HL-60/S4 (cell line): ENCODE measurements around the gene B4GALT6.

Experiments used
- in situ Hi-C: fragments of 300-500 bp; cut with MboI; formaldehyde crosslinking; loops from 2 replicates; pipeline ENCODE4 v1.14.3; 2022; ENCODE audit warnings: low sequenced_read_pairs

Gene B4GALT6

DNA sequence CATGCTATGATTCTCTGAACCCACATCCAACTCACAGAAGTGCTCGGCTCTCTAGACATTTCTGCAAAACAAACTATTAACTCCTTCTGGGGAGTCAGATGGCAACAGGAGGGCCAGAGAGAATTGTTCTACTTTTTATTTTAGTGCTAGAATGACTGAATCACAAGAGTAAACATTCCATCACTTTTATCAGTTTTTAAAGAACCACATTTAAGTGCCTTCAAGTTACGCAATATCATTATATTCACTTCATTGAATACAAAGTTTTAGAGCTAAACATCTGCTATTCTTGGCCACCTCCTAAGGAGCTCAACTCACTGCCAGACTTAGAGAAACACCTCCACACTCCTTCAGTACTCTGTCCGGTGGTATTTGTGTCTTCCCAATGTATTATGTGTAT, 22.4 kb downstream of the B4GALT6 start:
- in situ Hi-C loops: no loop called here

DNA sequence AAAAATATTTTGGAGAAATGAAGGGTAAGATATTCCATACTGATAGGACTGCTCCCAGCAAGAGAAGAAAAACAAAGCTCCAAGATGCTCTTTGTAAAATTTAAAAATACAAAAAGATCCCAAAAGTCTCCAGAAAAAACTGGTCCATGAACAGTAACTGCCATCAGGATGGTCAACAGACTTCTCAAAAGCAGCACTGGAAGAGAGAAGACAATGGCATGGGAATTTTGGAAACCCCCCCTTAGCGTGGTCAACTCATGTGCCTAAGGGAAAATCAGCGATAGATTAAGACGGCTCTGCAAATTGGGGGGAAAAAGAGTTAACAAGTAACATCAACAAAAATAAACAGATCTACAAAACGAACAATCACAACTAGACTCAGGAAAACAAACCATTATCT, 23.6 kb downstream of the B4GALT6 start:
- in situ Hi-C loops: no loop called here

DNA sequence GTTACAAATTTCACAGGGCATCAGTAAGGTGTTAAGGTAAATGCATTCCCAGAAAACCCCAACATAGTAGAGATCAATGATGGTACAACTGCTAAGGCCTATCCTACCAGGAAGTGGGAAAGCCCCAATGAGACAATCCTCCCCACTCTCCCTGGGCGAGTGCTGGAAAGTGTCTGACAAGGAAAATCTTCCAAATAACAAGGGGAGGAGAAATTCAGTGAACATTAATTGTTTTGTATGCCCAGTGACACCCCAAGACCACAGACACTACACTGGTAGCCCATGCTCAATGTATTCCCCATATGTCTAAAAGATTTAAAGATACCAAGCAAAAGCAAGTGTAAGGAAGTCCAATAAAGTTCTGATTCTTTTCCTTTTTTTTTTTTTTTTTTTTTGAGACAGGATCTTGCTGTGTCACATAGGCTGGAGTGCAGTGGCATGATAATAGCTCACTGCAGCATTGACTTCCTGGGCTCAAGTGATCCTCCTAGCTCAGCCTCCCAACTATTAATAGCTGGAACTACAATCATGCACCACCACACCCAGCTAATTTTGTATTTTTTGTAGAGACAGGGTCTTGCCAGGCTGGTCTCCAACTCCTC, 24.7 kb downstream of the B4GALT6 start:
- in situ Hi-C loops: no loop called here

DNA sequence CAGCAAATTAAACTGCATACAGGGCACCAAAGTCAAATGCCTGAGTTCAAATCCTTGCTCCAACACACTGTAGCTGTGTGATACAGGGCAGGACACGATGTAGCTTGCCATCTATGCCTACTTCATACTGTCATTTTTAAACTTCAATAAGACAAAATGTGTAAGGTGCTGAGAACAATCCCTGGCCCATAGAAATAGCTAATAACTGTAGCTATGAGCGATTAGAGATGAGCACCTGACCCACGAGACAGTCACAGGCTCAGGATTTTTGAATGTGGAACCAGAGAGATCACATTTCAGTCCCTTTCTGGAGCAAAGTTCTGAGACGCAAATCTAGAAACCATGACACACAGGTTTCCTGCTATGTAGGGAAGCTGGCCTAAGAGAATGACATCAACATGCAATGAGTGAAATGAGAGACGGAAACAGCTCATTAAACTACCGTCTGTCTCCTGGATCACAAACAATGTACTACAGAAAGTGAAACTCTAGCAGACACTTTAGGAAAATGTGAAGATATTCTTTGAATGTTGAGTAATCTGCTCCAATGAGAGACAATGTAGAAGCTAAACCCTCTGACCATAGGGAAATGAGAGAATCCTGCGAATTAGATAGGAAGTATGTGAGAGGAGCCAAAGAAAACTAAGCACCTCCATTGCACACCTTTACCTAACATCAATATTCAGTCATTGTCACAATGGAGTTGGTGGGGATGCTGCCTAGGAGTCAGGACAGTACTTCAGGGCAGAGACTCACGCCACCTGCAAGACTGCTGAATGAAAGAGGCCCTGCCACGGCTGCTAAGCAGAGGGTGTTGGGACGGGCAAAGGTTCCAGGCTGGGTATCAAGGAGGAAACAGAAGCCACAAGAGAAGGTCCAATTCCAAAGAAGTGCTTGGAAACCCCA, 25.5 kb downstream of the B4GALT6 start:
- in situ Hi-C loops: no loop called here

DNA sequence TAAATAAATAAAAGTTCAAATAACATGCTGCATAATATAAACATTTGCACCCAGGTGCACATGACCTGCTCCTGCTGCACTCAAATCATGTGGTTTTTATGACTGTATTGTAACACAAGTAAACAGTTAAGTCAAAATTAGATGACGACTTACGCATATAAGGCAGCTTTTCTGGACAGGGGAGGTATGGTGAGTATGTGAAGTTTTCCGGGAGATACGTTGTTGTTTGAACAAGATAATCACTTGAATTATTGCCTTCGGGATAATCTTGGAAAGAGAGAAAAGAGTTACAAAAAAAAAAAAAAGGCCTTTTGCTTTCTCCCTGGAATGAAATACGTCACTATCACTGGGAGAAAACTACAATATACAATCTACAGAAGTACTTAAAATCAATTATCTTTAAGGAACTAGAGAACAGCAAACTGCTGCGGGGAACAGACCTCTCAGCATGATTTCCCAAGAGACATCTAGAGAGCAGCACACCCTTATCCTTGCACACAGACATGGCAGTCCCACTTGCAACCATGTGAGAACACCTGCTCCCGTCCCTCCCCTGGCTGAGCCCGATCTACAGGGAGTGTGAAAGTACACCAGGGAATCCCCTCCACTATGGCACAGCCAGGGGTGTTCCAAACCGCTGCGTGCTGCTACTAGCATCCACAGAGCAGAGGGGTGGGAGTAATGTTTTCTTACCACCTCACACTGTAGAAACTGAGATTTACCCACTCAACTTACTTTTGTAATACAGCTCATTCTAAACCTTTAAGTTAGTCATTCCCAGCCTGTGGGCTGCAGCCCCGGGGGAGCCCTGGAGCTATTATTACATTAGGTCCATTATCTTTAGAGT, 26.3 kb downstream of the B4GALT6 start:
- in situ Hi-C loops: no loop called here

DNA sequence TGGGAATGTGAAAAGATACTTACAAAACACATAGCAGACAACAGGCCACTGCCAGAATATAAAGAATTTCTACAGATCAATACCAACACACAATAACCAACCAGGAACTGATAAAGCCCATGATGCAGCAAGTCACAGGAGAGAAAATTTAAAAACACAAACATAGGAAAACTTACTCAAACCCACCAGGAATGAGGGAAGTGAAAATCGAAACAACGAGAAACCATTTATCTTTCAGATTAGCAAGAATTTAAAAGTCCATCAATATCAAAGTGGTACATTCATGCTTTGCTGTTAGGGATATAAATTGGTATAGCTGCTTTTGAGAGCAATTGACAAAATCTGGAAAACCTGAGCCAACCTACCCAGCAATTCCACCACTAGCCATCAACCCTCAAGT, 27.6 kb downstream of the B4GALT6 start:
- in situ Hi-C loops: no loop called here

DNA sequence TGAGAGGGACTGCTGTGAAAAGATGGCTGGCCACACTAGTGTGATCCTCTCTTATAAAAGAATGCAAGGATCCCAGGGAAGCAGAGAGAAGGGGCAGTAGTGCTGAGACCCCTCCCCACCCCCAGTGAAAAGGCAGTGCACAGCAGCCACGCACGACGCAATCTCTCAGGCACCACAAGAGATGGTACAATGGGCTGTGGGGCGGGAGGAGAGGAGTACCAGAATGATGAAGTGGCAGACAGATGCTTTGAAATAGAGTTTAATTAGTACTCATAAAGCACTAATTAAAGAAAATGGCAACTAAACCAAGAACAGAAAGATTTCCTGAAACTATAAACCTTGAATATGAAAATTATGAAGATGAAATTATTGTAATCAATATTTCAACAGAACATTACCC, 29.0 kb downstream of the B4GALT6 start:
- in situ Hi-C loops: no loop called here

DNA sequence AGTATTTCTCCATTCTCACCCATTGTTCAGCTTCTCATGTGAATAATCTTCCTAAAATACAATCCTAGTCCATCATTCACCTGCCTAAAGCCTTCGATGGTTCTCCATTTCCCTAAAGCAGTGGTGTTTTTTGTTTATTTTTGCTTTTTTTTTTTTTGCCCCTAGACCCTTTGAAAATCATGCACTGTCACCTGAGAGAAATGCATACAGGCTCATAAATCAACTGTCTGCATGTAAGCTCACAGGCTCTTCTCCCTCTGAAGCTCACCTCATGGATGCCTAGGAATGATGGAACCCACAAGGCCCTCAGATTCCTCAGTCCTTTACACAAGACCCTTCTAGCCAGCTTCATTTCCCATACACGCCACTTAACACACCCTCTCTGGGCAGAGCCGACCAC, 31.5 kb downstream of the B4GALT6 start:
- in situ Hi-C loops: no loop called here

DNA sequence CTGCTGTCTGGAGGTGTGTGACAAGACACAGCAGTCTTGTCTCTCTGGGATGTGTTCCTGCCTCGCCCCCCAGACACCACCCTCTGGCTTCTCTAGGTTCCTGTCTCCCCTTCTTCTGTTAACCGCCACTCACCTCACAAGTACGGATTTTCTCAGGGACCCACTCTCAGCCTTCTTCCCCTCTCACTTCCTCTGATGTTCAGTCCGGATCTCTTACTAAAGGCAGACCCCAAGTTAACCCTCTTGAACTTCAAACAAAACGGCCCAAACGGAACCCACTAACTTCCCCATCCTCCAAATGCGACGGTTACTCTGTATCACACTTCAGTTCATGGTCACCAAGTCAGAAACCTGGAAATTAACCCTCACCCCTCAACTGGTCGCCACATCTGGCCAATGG, 32.0 kb downstream of the B4GALT6 start:
- in situ Hi-C loops: no loop called here

DNA sequence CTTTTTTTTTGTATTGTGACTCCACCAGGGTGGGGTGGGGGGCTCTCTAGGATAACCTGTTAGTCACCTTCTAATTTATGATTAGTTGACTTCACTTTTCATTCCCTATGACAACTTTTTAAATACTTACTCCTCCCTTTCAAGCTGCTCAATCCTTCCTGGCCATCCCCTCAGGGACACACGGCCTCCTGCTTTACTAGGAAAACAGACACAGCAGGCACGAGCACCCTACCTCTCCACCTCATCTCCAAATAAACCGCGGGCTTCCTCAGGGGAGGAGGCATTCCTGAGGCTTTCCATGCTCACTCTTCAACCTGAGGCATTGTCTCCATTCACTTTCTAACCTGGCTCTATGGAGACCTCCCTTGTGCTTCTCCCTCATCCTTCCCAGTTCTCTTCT, 33.0 kb downstream of the B4GALT6 start:
- in situ Hi-C loops: no loop called here

DNA sequence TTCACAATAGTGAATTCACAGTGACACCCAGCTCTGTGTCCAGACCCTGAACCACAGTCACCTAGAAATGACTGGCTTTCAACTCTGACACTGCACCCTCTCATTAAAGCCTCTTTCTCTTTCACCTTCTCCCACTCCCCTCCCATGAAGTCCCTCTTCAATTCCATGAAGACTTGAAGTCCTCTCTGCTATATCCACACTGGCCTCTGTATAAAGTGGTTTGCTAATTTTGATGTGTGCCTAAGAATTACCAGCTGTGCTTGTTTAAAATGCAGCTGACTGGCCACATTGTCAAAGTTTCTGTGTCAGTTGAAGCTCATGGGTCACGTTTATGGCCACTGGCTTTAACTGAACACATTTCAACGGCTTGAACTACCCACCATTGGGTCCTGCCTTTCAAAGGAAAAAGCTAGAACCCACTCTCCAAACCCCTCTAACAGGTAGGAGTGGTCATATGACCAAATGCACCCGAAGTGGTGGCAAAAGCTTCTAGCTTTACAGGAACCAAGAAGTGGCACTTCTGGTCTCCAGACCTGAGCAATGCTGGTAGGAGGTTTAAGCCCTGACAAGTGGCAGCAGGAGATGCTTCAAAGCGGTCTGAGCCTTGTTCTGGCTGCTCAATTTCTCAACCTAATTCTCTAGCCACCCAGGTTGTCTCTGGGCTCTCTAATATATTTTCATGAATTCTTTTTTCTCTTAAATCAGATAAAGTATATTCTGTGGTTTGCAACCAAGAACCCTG, 34.2 kb downstream of the B4GALT6 start:
- in situ Hi-C loops: no loop called here

DNA sequence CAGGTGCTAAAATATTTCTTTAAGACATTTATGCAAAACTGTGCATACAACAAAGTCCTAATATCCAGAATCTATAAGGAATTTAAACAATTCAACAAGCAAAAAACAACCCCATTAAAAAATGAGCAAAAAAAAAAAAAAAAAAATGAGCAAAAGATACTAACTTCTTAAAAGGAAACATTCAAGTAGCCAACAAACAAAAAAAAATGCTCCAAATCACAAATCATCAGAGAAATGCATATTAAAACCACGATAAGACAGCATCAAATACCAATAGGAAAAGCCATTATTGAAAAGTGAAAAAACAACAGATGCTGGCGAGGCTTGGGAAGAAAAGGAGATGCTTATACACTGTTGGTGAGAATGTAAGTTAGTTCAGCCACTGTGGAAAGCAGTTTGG, 34.9 kb downstream of the B4GALT6 start:
- in situ Hi-C loops: no loop called here

DNA sequence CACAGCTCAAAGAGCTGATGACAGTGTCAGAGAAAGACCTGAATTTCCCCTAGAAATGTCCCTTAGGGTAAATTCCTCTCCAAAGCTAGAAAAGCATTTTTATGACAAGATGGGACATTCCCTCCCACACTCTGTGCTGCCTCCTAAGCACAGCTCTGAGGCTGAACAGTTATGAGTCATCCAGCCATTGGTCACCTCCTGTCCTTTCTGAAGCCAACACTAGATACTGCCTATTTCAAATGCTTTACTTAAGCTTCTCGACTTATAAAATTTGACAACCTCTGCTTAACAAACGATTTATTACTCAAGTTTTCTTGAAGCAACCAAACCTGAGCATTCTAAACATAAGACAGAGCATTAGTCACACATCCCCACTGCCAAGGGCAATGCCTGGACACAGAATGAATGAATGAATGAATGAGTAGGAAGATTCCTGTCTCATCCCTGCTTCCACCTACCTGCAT, 35.4 kb downstream of the B4GALT6 start:
- in situ Hi-C loops: no loop called here

DNA sequence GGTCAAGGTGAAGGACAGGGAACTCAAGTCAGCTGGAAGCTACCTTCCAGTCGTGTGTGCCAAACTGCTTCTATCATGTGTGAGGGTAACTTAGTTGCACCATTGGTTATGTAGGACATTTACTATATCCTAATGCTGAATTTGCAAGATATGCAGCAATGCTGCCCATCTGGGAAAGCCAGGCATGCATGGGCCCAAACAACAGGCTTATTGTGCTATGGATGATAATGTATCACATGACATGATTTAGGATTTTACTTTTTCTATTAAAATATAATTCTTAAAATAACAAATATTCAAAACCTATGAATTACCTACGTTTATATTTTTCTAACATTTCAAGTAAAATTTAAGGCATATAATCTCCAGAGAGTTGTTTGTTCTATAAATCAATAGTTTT, 35.9 kb downstream of the B4GALT6 start:
- in situ Hi-C loops: no loop called here

DNA sequence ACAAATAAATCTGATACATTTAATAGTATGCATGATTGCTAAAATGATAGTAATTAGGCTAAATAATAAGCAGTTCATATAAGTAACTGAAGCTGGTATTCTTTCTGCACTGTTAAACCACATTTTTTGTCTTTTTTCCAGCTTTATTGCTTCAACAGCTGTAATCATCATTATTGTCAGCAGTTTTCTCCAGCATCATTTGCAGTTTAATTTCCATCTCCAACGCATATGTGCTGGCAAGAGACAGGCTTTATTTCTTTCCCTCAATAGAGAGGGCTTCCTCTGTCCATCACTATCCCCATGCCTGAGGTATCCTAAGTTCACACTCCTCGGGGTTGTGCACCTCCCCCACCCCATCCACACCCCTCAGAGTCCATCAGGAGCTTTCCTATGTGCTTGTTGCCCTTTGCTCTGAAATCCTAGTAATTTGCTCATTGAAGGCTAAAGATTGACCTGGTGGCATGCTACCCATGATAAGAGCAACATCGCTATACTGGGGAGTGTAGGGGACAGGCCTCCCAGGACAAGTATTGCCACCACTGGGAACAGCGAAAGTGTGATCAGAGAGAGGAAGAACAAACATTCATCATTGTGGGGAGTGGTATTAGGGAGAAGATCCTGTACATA, 37.1 kb downstream of the B4GALT6 start:
- in situ Hi-C loops: no loop called here

DNA sequence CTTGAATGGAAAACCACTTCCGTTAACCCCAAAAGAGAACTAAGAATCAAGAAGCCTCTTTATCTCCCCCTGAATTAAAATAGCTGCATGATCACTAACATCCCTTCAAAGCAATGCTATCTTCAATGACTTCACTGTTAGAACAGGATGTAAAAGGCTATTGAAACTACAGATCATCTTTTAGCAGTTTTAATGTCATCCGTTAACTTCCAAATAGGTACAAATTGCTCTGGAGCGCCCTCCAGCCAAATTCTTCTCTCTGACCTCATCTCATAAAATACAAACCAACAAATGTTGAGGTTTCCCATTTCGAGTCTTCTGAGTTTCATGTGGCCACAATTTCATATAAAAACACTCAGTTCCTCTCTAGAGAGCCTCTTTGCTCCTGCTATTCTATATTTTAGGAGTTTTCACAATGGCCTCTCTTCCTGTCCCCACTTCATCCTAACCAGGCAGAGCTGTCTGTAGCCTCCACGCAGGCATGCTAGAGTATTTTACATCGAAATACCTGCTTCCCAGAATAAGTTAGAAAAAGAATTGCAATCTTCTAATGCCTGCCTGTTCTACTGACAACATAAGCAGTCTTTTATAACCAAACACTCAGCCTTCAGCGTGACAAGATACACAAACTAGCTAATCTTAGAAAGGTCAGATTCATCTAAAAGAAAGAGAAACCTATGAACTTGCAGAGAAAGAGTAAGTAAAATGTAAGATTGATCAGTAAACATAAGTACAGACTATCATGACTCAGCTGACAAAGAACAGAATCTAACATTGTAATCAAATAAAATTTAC, 37.9 kb downstream of the B4GALT6 start:
- in situ Hi-C loops: no loop called here

DNA sequence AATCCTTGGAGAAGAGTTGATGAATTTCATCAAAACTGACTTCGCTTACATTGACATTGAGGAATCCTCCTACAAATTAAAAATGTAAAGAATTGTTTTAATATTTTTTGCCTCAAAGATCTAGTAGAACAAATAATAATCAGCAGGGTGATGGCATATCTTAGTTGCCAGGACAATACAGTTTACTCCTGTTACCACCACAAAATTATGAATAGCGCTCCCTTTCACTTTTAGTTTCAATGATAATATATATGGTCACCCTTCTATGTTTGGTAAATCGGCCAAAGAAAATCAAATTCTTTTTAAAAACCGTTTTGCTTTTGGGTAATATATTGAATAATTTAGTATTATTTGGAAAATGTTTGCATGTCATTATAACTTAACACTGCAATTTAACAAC, 39.0 kb downstream of the B4GALT6 start:
- in situ Hi-C loops: no loop called here

DNA sequence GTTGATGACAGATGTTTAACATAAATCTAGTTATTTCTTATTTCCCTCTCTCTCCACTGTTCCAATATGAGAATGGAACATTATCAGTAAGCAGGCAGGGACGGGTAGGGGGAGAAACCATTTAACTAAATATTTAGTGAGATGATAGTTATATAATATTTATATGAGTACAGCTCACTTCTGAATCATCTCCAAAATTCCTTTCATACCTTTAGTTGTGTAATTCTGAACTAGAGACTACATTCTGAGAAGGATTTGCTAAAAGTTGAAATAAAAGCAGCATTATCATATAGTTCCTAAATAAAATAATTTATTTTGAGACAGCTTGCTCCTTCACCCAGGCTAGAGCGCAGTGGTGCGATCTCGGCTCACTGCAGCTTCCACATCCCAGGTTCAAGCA, 41.4 kb downstream of the B4GALT6 start:
- in situ Hi-C loops: no loop called here

DNA sequence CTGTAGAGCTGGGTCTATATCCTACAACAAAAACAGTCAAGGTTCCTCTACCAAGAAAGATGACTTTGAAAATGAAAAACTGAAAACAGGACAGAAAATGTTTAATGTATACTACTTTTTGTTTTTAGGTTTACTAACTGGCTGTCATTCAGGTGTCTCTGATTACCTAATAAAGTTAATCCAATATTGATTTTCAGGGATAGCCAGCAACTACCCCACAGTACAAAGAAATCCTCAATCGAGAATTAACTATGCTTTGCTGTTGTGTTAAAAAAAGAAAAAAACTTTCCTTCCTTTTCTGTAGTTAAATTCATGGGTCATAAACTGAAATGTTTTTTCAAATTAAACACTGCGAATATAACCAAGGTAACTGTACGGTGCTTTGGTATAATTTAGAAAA, 46.9 kb downstream of the B4GALT6 start:
- in situ Hi-C loops: no loop called here

DNA sequence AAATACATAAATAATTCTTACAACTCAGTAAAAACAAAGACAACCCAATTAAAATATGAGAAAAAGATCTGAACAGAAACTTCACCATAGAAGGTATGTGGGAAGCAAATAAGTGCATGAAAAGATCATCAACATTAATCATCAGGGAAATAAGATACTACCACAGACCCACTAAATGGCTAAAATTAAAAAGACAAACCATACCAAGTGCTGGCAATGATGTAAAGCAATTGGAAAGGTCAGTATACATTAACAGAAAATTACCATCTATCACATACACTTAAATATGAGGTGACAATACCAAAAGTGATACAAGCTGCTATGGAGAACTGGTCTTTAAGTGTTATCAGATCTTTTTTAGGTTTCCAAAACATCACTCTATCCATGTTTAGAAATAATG, 48.0 kb downstream of the B4GALT6 start:
- in situ Hi-C loops: no loop called here
